Stimulated activated CD8-positive, alpha-beta memory T cell treated with anti-CD3 and anti-CD28 coated beads, Interleukin-15, amount 100 ng/mL, for 24 hours (primary cell): ENCODE measurements around the gene KCTD17.
A peak's percentile ranks its signal among the peaks of the same experiment; 100 is the strongest.

Experiments used
- DNase-seq: peaks from one replicate; pipeline ENCODE4 v3.0.0-alpha.2; 2020; ENCODE audit warnings: low read depth

The KCTD17 gene, protein sequence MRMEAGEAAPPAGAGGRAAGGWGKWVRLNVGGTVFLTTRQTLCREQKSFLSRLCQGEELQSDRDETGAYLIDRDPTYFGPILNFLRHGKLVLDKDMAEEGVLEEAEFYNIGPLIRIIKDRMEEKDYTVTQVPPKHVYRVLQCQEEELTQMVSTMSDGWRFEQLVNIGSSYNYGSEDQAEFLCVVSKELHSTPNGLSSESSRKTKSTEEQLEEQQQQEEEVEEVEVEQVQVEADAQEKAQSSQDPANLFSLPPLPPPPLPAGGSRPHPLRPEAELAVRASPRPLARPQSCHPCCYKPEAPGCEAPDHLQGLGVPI

DNA sequence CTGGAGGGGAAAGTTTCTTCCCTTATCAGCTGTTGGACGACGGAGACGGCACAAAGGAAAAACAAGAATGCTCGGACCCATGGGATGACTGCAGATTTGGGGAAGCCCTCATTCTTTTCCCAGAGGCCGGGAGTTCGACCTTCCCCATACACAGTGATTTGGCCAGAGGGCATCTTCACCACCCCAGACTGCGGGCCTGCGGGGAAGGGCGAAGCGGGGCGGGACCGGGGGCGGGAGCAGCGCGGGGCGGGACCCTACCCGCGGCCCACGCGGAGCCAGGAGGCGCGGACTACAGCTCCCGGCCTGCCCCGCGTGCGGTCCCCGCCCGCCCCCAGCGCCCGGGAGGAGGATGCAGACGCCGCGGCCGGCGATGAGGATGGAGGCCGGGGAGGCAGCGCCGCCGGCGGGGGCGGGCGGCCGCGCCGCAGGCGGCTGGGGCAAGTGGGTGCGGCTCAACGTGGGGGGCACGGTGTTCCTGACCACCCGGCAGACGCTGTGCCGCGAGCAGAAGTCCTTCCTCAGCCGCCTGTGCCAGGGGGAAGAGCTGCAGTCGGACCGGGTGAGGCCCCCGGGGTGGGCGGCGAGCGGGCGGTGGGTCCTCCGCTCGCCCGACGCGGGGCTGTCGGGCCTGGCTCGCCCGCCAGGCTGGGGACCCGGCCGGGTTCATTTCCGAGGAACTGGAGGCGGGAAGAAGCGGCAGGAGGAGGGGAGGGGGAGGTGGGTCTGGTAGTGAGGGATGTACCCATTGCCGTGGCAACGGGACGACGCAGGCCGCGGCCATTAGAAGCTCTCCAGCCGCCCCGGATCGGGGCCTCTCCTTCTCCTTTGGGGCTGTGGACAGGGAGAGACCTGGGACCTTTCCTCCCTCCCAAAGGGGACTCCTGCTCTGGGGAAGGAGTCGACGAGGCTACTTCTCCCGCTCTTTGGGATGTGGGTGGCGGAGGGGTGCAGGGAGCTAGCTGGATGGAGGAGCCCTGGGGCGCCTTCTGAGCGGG is at the start of gene KCTD17:
Gene KCTD17 (plus strand): TSS at position 352 of the 995 bp plus-strand sequence. CDS start 19 bp downstream, at position 371.
- DNase-seq = peak; percentile 61

DNA sequence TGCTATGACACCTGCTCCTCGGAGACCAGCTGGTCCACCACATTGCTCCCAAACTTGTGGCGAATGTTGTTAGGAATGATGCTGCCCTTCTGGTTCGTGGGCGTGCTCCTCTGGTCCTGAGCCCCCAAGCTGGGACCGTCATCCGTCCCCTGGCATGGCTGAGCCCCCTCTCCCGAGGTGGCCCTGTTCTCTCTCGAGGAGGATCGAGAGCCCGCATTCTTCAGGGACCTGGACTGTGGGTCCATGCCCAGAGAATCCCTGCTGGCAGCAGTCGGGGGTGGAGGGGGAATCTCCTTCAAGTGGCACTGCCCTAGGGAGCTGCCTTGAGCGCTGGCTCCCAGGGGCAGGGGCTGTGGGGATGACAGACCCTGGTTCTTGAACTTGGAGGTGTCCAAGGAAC is 49.7 kb upstream of the KCTD17 start:
- no peak for DNase-seq

DNA sequence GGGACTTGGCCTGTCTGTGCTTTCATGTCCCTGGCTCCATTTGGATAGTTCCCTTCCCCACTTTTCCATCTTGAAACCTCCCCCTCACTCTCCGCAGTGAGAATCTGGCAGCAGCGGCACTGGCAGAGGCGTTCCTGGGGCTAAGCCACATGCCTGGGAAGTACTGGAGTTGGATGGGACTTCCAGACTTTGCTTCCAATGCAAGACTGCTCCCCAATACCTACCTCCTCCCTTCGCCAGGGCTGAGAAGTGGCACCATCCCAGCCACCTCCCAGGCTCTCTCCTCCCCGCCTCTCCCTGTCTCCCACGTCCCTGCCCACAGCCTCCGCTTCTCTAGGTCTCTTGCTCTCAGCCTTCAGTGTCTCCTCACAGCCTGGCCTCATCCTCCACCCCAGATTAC is 48.9 kb upstream of the KCTD17 start:
- no peak for DNase-seq

DNA sequence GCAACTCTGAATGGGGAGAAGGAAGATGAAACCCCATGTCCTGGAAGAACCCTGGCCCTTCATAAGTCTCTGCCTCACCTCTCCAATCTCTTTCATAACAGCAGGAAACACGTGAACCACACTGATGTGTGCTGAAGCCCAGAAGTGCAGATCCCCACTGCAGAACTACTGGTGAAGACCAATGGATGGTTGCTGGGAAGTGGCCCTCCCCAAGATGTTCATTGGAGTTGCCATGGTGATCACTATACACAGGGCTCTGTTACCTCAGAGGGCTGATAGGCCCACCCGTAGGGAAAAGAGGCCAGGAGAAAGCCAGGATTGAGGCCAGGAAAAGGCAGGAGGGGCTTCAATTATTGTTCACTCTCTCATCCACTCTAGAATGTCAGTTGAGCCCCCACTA is 43.9 kb upstream of the KCTD17 start:
- no peak for DNase-seq

DNA sequence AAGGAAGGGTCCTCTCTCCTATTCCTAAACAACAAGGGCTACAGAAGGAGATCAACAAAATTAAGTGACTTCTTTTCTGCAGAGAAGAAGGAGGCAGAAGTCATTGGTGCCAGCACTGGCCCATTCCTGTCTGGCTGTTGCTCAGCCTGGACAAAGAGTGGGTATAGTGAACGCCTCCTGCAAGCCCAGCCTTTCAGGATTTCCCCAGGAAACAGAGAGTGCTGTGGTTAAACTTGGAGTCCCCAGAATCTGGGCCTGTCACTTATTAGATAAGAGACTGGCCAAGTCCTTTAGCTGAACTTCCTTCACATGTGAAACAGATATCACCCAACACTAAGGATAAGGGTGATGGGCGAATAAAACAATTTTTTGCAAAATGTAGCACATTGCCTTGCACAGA is 43.2 kb upstream of the KCTD17 start:
- DNase-seq = no peak

DNA sequence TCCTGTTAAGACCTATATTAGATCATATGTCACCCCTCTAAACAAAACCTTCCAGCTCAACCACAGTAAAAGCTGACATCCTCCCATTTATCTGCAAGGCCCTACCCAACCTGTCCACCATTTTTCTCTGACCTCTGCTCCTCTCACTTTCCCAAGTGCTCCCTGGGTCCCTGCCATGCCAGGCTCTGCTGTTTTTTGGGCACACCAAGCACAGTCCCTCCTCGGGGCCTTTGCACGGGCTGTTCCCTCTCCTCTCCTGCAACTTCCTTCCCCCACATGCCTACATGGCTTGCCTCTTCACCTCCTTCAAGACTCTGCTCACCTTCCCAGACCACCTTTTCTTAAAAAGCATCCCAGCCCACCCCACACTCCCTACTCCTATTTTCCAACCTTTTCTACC is 42.1 kb upstream of the KCTD17 start:
- no peak for DNase-seq

DNA sequence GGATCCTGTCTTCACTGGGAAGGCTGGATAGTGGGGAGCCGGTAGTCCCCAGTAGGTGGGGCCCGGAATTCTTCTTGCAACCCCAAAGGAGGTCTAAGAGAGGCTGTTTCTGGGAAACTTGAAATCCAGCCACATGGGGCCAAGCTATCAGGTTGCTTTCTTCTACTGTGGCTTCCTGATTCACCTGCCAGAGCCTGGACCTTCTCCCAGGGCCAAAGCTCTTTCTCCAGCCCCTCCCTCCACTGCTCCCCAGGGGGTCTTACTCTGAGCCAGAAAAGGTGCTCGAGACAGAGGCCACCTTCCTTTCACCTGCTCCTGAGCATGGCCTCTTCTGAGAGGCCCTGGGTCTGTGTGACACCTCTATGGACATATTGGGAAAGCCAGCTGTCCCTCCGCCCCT is 41.4 kb upstream of the KCTD17 start:
- DNase-seq = no peak

DNA sequence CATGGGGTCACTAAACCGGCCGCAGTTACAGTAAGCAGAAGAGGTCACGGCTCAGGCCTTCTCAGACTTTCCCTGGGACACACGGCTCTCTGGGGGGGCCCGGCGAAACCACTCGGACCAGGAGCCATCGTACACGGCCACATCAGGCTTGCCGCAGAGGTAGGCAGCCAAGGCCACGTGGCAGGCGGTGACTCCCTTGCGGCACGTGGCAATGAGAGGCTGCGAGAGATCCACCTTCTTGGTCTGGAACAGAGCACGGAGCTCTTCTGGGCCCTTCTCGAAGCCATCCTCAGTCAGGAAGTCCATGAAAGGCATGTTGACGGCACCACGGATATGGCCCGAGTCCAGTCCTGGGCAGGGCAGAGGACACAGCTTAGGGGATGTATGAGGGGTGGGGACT is 40.6 kb upstream of the KCTD17 start:
- DNase-seq = no peak

DNA sequence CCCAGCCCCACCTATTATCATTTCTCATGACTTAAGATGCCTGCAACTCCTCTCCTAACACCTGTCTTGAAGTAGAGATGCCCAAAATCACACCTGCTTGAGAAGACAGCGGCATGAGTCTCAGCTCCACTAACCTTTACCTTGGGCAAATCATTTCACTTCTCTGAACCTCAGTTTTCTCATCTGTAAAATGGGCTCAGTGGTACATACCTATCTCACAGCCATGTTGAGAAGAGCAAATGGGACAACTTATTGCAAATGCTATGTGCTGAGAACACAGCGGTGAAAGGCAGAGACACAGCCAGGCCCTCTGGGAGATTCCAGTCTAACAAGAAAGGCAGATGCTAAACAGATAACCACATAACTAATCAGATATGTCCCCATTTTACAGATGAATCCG is 40.1 kb upstream of the KCTD17 start:
- no peak for DNase-seq

DNA sequence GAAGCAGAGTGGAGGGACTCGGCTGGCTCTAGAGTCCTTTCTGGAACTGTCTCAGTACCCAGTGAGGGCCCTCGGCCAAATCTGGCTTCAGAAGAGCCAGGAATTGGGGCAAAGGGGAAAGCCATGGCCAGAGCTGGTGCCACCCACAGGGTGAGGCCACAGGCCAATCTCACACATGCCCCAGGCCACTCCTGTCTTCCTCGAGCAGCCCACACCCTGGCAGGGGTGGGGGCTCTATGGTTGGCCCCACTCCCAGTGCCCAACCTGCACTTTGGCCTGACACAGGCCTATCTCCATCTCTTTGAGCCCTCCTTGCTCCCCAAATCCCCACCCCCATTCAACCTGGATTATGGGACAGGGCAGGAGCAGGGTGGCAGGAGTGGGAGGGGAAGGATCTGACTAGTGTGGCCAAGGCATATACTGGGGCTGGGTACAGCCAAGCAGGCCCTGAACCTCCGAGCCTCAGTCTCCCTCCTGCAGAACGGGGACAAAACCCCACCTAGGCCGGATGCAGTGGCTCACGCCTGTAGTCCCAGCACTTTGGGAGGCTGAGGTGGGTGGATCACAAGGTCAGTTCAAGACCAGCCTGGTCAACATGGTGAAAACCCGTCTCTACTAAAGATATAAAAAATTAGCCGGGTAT is 39.2 kb upstream of the KCTD17 start:
- DNase-seq = no peak

DNA sequence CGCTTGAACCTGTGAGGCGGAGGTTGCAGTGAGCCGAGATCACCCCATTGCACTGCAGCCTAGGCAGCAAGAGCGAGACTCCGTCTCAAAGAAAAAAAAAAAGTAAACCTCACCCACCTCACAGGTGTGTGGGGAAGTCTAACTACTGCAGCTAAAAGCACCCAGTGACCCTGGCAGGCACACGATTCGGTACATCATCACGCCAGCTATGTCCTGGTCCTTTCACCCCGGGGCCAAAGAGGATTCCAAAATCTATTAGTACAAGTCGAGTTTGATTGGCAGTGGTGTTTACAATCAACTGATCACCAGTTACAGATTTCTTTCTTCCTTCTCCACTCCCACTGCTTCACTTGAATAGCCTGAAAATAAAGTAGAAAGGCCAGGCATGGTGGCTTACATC is 38.6 kb upstream of the KCTD17 start:
- DNase-seq = no peak

DNA sequence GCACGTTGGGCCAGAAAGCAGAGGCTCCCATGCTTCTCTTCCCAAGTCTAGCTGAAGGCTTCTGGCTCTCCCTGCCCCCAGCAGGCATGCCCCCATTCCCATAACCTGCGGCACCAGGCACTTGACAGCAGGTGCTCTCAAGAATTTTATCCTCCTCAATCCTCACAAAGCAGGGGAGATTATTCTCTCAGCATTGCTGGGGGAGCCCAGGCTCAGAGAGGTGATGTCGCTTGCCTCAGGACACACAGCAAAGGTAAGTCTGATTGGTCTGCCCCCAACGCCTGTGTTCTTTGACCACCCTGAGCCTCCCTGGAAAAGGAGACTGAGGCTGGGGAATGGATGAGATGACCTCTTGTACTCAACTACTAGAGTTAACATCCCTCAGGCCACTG is 37.1 kb upstream of the KCTD17 start:
- DNase-seq = no peak

DNA sequence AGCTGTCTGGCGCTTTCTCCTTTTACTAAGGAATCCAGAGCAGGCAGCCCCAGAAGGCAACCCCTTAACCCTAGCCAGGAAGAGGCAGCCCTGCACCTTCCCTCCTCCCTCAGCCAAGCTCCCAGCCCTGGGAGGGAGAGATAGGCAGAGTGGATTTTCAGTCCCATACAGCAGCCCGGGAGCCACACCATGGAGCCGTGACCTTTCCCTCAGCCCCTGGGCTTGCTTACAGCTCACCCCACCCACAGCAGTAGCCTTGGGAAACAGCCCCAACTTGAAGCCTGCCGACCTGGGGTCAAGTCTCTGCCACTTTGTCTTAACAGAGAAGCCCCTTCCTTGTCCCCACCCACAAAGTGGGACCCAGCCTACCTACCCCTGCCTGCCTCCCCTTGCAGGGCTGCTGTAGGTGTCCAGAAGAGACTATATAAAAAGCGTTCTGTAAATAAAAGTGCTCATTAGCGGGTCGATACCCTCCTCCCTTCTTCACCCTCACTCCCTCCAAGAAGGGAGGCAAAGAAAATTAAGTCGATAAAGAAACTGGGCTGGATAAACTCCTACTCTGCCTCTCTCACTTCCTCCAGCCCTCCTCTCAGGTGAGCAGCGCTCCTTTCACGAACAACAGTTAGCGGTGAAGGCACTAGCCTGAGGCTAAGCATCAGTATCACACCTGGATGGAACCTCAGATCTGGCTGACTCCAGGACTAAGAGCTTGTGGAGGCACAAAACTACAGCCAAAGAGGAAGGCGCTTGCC is 36.5 kb upstream of the KCTD17 start:
- DNase-seq = no peak

DNA sequence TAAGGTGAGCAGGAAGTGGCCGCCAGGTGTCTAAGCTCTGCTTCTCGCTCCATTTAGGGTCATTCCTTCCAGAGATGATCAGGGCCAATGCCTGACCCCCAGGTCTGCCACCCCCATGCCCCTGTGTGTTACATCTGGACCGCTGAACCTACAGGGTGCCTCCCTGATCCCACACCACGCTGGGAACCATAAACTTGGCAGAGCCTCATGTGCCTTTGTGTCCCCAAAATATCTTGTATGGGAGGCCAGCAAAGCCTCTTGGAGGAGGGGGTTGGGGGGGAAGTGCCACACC is 36.0 kb upstream of the KCTD17 start:
- DNase-seq = no peak

DNA sequence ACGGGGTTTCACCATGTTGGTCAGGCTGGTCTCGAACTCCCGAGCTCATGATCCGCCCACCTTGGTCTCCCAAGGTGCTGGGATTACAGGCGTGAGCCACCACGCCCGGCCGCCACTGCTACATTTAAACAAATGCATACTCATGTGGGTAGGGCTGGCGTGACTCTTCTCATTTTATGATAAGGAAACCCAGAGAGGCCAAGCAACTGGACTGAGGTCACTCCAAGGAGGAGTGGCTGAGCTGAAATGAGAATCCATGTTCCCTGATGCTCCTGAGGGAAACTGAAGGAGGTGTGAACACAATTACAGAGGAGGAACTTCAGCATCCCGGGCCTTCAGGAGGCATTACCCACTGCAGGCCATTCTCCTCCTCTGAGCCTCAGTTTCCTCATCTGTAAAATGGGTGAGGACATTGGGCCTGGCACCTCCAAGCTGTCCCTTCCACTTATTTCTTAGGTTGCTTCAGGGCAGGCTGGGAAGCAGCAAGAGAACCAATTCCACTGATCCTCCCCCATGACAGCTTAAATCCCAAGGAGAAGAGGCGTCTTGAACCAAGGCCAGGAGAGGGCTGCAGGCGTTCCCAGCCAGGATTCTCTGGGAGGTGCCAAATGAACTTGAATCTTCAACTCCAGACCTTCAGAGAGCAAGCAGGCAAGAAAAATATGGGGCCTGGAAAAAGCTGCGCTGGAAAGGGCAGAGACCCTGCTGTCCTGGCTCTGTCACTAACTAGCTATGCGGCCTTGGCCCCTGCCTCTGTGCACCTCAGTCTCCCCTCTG is 35.2 kb upstream of the KCTD17 start:
- no peak for DNase-seq

DNA sequence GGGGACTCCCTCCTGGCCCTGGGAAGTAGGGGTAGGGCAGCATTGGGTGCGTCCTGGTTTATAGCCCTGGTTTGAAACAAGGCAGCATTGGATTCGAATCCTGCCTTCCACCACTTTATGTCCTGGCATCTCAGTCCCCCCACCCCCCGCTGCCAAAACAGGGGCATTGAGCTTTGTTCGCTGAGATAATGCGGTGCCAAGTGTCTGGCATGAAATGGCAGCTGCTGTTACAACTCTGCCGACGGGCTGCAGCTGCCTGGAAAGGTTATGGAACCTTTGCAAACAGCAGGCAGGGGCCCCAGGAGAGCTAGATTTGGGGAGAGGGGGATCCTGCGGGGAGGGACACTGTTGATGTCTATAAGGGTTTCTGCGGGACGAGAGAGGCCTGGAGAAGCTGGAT is 34.2 kb upstream of the KCTD17 start:
- DNase-seq = no peak

DNA sequence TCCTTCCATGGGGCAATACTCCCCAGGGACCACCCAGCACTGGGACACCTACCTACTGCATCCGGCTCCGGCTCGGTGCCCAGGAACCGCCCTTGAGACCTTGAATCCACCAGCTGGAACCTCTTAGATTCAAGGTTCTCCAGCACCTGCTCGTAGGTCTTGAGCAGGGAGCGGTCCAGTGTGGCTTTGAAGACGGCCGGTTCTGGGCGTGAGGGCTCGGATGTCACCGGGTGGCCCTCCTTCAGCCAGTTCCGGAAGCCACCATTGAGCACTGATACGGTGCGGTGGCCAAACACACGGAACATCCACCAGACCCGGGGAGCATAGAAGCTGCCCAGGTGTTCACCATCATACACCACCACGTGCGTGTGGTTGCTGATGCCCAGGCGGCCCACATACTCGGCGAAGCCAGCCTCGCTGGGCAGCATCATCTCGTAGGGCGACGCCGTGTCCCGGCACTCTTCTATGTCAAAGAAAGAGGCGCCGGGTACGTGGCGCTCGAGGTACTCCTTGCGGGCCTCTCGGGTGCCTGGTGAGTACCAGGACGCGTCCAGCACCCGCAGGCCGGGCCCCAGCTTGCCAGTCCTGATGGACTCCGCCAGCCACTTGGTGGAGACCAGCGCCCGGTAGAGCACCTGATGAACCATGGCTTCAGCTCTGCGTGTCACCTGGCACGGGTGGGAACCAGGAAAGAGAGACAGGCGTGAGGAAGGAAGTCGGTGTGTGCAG is 33.3 kb upstream of the KCTD17 start:
- DNase-seq = no peak

DNA sequence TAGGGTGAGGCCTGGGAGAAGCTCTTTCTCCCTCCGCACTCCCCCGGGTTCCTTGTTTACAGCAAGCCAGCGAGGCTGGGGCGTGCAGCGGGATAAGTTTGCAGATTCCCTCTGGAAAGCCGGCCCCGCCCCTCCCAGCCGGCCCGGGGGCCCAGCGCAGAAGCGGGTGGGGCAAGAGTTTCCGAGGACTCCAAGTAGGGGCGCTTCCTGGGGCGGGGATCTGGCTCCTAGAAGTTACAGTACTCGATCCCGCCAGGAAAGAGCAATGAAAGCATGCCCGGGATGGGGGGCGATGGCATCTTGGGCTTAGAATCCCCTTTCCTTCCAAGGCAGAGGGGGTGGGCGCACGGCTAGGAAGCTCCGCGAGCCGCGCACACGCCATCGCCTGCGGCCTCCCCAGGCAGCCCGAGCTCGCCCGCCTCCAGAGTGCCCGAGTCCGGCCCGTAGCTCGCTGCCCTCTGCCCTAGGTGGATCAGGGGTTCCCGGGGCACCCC is 32.7 kb upstream of the KCTD17 start:
- DNase-seq = no peak

DNA sequence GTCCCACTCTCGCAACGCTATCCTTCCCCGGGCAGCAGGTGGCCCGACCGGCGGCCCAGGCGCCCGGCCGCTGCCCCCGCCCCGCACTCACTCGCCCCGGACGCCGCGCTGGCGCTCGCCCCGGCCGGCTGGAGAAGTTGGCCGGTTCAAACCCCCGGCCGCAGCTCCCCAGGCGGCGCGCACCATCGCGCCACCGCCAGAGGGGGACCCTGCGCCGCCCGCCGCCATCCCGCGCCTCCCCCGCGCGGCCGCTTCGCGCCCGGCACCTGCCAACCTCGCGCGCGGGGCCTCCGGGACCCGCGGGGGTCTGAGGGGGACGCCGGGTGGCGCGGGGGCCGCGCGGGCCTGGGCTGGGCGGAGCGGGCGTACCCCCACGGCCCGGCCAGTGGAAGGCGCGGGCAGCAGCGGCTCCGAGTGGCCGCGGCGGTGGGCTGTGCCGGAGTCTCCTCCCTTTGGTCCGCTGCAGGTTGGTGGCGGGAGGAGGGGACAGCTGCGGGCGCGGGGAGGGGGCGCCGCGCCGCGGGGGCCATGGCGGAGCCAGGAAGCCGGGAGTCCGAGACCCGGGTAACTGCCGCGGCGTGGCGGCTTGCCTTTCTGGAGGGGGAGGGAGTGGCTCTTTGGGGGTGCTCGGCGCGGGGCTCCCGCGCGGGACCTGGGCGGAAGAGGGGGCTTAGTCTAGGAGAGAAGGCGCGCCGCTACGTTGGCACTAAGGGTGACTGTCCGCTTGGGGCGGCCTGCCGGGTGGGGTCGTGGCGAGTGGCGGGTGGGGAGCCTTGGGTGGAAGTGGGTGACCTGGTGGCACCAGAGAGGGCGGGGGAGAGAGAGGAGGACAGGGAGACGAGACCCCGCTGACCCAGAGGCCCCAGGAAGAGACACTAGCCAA is 32.0 kb upstream of the KCTD17 start, which contains the start of the genes MPST and TST:
Gene MPST (plus strand): TSS at position 434 of the 883 bp plus-strand sequence. CDS start 95 bp downstream, at position 529.
Gene TST (minus strand): TSS at position 139 of the 883 bp plus-strand sequence. CDS start 715 bp downstream, outside the sequence.
- DNase-seq = peak; percentile 11

DNA sequence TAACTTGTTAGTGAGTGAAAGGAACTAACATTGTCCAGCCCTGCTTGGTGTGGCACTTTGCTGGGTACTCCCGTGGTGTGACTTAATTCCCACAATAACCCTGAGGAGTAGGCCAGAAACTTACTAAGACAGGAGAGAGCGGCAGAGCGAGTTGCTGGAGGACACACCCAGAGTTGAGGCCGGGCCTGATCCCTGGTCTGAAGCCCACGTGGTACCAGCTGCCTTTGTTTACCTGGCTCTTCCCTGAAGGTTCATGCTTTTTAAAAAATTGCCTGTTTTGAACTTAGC is 31.4 kb upstream of the KCTD17 start:
- DNase-seq = no peak
